Stomach (tissue), 9 donors: ENCODE data around the gene PSD. TPM values are rescaled to one million over a fixed set of nuclear protein-coding genes. Genes with fewer than 3 reads are reported as not detected.

ENCODE experiments used
- DNase-seq, 2 donors: peaks; one replicate each; pipeline versions ENCODE4 v3.0.0 to v3.0.0-alpha.2; 2013 to 2019
- H3K27ac ChIP-seq, 5 donors: fragments of 200-600 bp in 4 of 5; sonication (generic) in 4 of 5; one replicate each; pipeline ENCODE4 v1.5.1; 2013 to 2019; ENCODE audit warnings: mild to moderate bottlenecking in 1 of 5, moderate library complexity in 1 of 5
- H3K27me3 ChIP-seq, 3 donors: fragments of 200-600 bp; sonication (generic); one replicate each; pipeline ENCODE4 v1.5.1; 2017 to 2019; ENCODE audit warnings: mixed run types in 1 of 3
- H3K36me3 ChIP-seq, 4 donors: fragments of 200-600 bp; sonication (generic); 1 replicate in 3 of 4; 2 replicates in 1 of 4; pipeline ENCODE4 v1.5.1; 2016 to 2019
- H3K4me1 ChIP-seq, 4 donors: fragments of 200-600 bp; sonication (generic); one replicate each; pipeline ENCODE4 v1.5.1; 2016 to 2019
- H3K4me3 ChIP-seq, 4 donors: fragments of 200-600 bp; sonication (generic) in 3 of 4; one replicate each; pipeline ENCODE4 v1.5.1; 2016 to 2019; ENCODE audit warnings: mild to moderate bottlenecking in 1 of 4
- H3K9me3 ChIP-seq, 4 donors: fragments of 200-600 bp; sonication (generic); one replicate each; pipeline ENCODE4 v1.5.1; 2016 to 2019
- EP300 ChIP-seq: sonication (generic); formaldehyde crosslinking; IDR thresholded peaks from one replicate; pipeline ENCODE4 v1.6.1; 2017; ENCODE audit warnings: antibody characterized with exemption
- POLR2A ChIP-seq, 4 donors: fragments of 450-650 bp; IDR thresholded peaks; one replicate each; pipeline ENCODE4 v1.6.1; 2016; ENCODE audit warnings: antibody characterized with exemption in 4 of 4, control low read depth in 2 of 4, mild to moderate bottlenecking in 1 of 4, moderate library complexity in 1 of 4
- POLR2AphosphoS5 ChIP-seq, 3 donors: sonication (generic); formaldehyde crosslinking; IDR thresholded peaks; one replicate each; pipeline ENCODE4 v1.6.1; 2016; ENCODE audit warnings: antibody characterized with exemption in 3 of 3
- WGBS, 5 donors: extraction: QIAGEN DNeasy Blood & Tissue Kit in 3 of 5; methylation state at CpG; one replicate each; pipeline versions ENCODE4 v1.1.5 to v1.1.7; 2013 to 2018; 5-methylcytosine and 5-hydroxymethylcytosine counted together
- intact Hi-C: fragments of 100-400 bp; cut with DNase I; formaldehyde crosslinking; loops from one replicate; pipeline ENCODE4 v1.15.1; 2023; ENCODE audit warnings: low total_unique reads
- polyA plus RNA-seq, 3 donors: library from polyadenylated mRNA; stranded (reverse); fragments of 200-250 nt; gene quantifications; one replicate each; pipeline ENCODE4 v1.2.3, GENCODE V29; 2013
- small RNA-seq, 4 donors: library from RNA; depleted of rRNA; stranded (forward); fragments of <200 nt; gene quantifications; one replicate each; pipeline ENCODE3, GENCODE V24; 2016
- total RNA-seq, 5 donors: library from RNA; depleted of rRNA; stranded (reverse); fragments of >200 nt; gene quantifications; one replicate each; pipeline versions ENCODE4 v1.1.0 to v1.2.3, GENCODE V29; 2014 to 2016
- TF ChIP-seq, protein P1 (sequence below), 7 experiments: fragments of 450-650 bp in 4 of 7; fragments of 200-600 bp in 3 of 7; sonication (generic) in 3 of 7; IDR thresholded peaks; one replicate each; pipeline ENCODE4 v1.5.1; 2016 to 2019; ENCODE audit warnings: antibody characterized with exemption in 7 of 7, control low read depth in 2 of 7, mild to moderate bottlenecking in 1 of 7
- donor health status: healthy with polysubstance abuse.
- donor health status: Bipolar disorder and iron deficiency.
- donor health status: healthy.

The PSD gene
- total and polyA plus RNA-seq, 8 donors = 2.2 to 74.7 (median 24.5) TPM

DNA sequence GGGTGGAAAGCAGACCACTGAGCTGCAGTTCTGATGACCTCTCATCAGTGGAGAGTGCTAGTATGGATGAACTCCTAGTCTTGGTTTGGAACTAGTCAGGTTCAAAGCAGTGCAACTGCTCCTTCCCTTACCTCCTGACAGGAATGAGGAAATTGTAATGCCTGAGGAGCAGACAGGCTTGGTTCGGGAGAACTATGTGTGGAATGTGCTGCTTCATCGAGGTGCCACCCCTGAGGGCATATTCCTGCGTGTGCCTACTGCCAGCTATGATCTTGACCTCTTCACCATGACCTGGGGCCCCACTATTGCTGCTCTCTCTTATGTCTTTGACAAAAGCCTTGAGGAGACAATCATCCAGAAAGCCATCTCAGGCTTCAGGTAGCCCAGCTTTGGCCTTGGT, 50.5 kb downstream of the PSD start:
- WGBS, 5 donors = 68 to 82% (median 73%) methylated on average over 3 of the region's 3 CpGs; no CpG with 5 or more reads in 1 of the 5 donors
- no peaks in the 10 kb centered on the region for H3K9me3 ChIP-seq
- intact Hi-C loops = no loop called here
- peaks cover 89 to 100% (median 100%) of the 10 kb centered on the region in 4 donors for H3K36me3 ChIP-seq
- H3K27me3 ChIP-seq = no peaks in the 10 kb centered on the region
- DNase-seq = no peak
- H3K4me1 ChIP-seq = no peaks in the 10 kb centered on the region
- TF ChIP-seq POLR2A (IDR thresholded peaks at IDR 0.05) = no peak
- TF ChIP-seq, protein P1, sequence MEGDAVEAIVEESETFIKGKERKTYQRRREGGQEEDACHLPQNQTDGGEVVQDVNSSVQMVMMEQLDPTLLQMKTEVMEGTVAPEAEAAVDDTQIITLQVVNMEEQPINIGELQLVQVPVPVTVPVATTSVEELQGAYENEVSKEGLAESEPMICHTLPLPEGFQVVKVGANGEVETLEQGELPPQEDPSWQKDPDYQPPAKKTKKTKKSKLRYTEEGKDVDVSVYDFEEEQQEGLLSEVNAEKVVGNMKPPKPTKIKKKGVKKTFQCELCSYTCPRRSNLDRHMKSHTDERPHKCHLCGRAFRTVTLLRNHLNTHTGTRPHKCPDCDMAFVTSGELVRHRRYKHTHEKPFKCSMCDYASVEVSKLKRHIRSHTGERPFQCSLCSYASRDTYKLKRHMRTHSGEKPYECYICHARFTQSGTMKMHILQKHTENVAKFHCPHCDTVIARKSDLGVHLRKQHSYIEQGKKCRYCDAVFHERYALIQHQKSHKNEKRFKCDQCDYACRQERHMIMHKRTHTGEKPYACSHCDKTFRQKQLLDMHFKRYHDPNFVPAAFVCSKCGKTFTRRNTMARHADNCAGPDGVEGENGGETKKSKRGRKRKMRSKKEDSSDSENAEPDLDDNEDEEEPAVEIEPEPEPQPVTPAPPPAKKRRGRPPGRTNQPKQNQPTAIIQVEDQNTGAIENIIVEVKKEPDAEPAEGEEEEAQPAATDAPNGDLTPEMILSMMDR (IDR thresholded peaks at IDR 0.05) = no peak
- TF ChIP-seq EP300 = no peak
- no peak for TF ChIP-seq POLR2AphosphoS5 (IDR thresholded peaks at IDR 0.05)
- H3K27ac ChIP-seq = no peak overlapping the region
- no peak overlapping the region for H3K4me3 ChIP-seq

DNA sequence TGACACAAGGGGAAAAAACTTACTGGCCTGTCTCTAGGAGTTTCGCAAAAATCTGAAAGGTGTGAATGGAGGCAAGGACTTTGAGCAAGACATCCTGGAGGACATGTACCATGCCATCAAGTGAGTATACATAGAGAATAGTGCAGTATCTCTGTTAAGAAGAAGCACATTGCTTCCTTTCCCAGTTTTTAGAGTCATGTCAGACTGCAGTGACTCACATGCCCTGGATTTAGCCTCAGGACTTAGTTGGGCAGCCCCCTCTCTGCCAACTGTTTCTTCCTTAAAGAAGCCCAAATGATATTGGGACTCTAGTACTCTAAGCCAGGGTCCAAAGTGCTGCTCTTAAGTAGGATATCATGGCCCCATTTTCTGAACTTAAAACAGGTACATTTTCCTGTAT, 51.1 kb downstream of the PSD start:
- Histone ChIP-seq H3K4me1 (no peaks in the 10 kb centered on the region), H3K4me3 (no peak overlapping the region), H3K27me3 (no peaks in the 10 kb centered on the region), H3K36me3 (peaks cover 90 to 100% (median 100%) of the 10 kb centered on the region in 4 donors), H3K9me3 (no peaks in the 10 kb centered on the region), H3K27ac (no peak overlapping the region)
- 95 to 100% (median 100%) methylated on average over 1 of the region's 1 CpG for WGBS, 5 donors
- intact Hi-C loops = no loop called here
- no peak for DNase-seq
- TF ChIP-seq POLR2AphosphoS5 (IDR thresholded peaks at IDR 0.05) = no peak
- TF ChIP-seq, protein P1 (IDR thresholded peaks at IDR 0.05) = no peak
- no peak for TF ChIP-seq POLR2A (IDR thresholded peaks at IDR 0.05)
- no peak for TF ChIP-seq EP300

DNA sequence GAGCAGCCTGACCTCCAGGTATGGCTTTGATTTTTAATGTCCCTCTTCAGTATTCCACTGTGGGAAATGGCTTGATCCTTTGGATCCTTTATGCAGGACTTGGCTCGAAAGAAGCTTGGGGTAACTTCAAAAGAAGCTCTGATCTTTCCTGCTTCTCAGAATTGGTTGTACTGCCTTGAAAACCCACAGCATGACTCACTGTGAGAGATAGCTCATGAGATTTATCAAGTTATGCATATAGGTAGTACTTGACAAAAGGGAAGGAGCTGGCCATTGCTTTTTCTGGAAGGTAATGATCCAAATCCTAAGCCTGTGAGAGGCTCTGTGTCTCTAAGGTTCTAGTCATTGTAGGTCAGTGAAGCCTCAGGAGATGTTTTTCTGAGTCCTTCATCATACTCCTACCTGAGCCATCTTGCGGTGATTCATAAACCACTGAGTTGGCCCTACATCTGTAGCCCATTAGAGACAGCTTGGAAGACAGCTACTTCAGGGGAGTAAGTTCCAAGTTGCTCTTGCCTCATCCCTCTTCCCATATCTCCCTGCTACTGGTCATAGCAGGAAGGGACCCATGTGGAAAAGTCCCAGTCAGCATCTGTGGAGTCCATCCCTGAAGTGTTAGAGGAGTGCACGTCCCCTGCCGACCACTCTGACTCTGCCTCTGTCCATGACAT, 59.7 kb downstream of the PSD start:
- TF ChIP-seq EP300 (no peak), POLR2AphosphoS5 (IDR thresholded peaks at IDR 0.05) (no peak), POLR2A (IDR thresholded peaks at IDR 0.05) (no peak)
- TF ChIP-seq, protein P1 (IDR thresholded peaks at IDR 0.05) = no peak
- WGBS, 5 donors = 84 to 98% (median 96%) methylated on average over 4 of the region's 4 CpGs
- Histone ChIP-seq H3K27ac (no peak overlapping the region), H3K27me3 (no peaks in the 10 kb centered on the region), H3K9me3 (no peaks in the 10 kb centered on the region), H3K36me3 (peaks cover 69 to 99% (median 97%) of the 10 kb centered on the region in 4 donors), H3K4me1 (no peaks in the 10 kb centered on the region), H3K4me3 (no peak overlapping the region)
- intact Hi-C loops = no loop called here
- DNase-seq = no peak

DNA sequence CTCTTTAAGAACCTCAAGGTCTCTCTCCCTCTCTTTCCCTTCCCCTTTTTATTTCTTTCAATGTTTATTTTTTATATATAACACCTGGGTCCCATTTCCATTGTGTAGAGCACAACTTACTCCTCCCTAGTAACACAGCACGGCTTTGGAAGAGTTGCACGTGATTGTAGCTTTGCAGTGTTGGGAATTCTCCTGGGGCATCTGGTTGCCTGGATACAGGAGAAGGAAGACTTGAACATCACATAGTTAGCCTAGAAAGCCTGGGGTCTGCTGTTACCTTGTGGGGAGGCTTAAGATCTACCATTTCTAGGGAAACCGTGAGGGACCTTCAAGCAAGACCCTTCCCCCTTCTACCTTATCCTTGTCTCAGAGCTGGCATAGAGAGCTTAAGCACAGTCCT, 64.1 kb downstream of the PSD start:
- WGBS, 5 donors = 81 to 90% (median 86%) methylated on average over 3 of the region's 3 CpGs
- Histone ChIP-seq H3K27me3 (no peaks in the 10 kb centered on the region), H3K36me3 (peaks cover 66 to 97% (median 95%) of the 10 kb centered on the region in 4 donors), H3K4me1 (no peaks in the 10 kb centered on the region), H3K9me3 (no peaks in the 10 kb centered on the region), H3K4me3 (no peak overlapping the region), H3K27ac (no peak overlapping the region)
- TF ChIP-seq POLR2AphosphoS5 (IDR thresholded peaks at IDR 0.05) (no peak), POLR2A (IDR thresholded peaks at IDR 0.05) (no peak), EP300 (no peak)
- TF ChIP-seq, protein P1 (IDR thresholded peaks at IDR 0.05) = no peak
- DNase-seq = no peak
- intact Hi-C loops = loop anchor here (5.0 kb wide), 1 partner anchor 187 kb away; no protein-coding TSS in a partner anchor

Small RNA genes within 50 kb of the gene (small RNA-seq; reads per million reads assigned to genes)
- gene MIR146B = 831 to 6,846 (median 4,766) reads per million in 4 donors

Other genes starting within 250 kb of the PSD start
- gene ELOVL3, start 192.5 kb downstream of the PSD start, total RNA-seq = not detected
- under 1 TPM in 2 of 3 donors, not detected in 1; 0.20 to 0.31 TPM for gene ELOVL3, start 192.5 kb downstream of the PSD start, polyA plus RNA-seq
- not detected for gene PITX3, start 177.3 kb downstream of the PSD start, total RNA-seq
- not detected for gene PITX3, start 177.3 kb downstream of the PSD start, polyA plus RNA-seq
- 10 to 100 TPM; 21.7 to 47.3 (median 35.8) TPM for gene GBF1, start 173.3 kb downstream of the PSD start, total RNA-seq
- 1 to 10 TPM; 5.7 to 8.0 (median 7.9) TPM for gene GBF1, start 173.3 kb downstream of the PSD start, polyA plus RNA-seq
- 10 to 100 TPM in 4 of 5 donors, 1 to 10 TPM in 1; 9.7 to 84.0 (median 26.7) TPM for gene NFKB2, start 23.1 kb downstream of the PSD start, total RNA-seq
- 10 to 100 TPM; 19.2 to 25.6 (median 20.0) TPM for gene NFKB2, start 23.1 kb downstream of the PSD start, polyA plus RNA-seq
- gene FBXL15, start 2.1 kb upstream of the PSD start, total RNA-seq = 100 to 1,000 TPM in 1 of 5 donors, 10 to 100 TPM in 2, 1 to 10 TPM in 2; 3.5 to 315 (median 15.6) TPM
- 10 to 100 TPM; 19.2 to 21.4 (median 20.4) TPM for gene FBXL15, start 2.1 kb upstream of the PSD start, polyA plus RNA-seq
- 100 to 1,000 TPM in 1 of 5 donors, 10 to 100 TPM in 4; 15.9 to 145 (median 31.8) TPM for gene CUEDC2, start 13.8 kb upstream of the PSD start, total RNA-seq
- gene CUEDC2, start 13.8 kb upstream of the PSD start, polyA plus RNA-seq = 10 to 100 TPM; 48.6 to 59.2 (median 49.2) TPM
- gene C10orf95, start 32.8 kb upstream of the PSD start, total RNA-seq = 1 to 10 TPM in 1 of 5 donors, not detected in 4; 8.0 TPM
- under 1 TPM; 0.46 to 0.62 (median 0.53) TPM for gene C10orf95, start 32.8 kb upstream of the PSD start, polyA plus RNA-seq
- 100 to 1,000 TPM in 1 of 5 donors, 10 to 100 TPM in 4; 46.9 to 277 (median 64.3) TPM for gene ACTR1A, start 83.9 kb upstream of the PSD start, total RNA-seq
- 10 to 100 TPM; 41.5 to 60.7 (median 43.9) TPM for gene ACTR1A, start 83.9 kb upstream of the PSD start, polyA plus RNA-seq
- 10 to 100 TPM in 2 of 5 donors, 1 to 10 TPM in 2, under 1 TPM in 1; 0.29 to 26.3 (median 5.4) TPM for gene SUFU, start 85.2 kb upstream of the PSD start, total RNA-seq
- 1 to 10 TPM; 2.9 to 4.1 (median 3.2) TPM for gene SUFU, start 85.2 kb upstream of the PSD start, polyA plus RNA-seq
- 100 to 1,000 TPM in 3 of 5 donors, 10 to 100 TPM in 2; 40.0 to 253 (median 149) TPM for gene TRIM8, start 225.7 kb upstream of the PSD start, total RNA-seq
- 10 to 100 TPM; 45.6 to 83.2 (median 68.4) TPM for gene TRIM8, start 225.7 kb upstream of the PSD start, polyA plus RNA-seq